ENCODE data around the gene C1QL4. TPM values are rescaled to one million over a fixed set of nuclear protein-coding genes. Genes with fewer than 3 reads are reported as not detected.

Gene C1QL4
- total and polyA plus RNA-seq, 2 of the 8 experiments (the other 6 are each of a cell fraction or from before 2014, with no cell fraction given): 0.28 to 0.63 TPM

DNA sequence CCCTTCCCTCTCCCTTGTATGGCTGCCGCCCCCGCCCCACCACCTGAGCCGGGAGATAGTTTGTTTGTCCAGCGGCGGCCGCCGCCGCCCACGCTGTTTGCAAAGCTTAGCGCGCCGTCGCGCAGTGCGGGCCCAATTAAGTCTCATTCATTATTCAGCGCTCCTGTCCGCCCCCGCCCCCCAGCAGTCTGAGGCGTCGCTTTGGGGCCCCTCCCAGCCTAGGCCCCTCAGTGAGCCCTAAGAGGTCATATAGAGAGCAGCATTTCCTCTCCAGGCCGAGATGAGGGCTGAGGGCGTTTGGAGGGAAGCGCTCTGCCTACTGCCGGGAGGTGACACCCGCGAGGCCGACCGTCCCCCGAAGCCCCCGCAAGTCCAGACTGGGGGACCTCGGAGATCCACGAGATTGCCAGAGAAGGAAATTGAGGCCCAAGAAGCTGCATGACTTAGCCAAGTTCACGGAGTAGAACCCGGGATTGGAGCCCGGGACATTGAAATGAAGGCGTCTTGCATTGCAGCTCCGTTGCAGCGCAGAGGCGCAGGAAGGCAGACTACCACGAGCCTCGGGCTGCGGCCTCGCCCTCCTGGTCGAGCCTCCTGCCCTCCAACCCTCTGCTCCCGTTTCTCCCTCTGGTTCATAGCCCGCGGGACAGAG, 9.8 kb upstream of the C1QL4 start, which contains the start of gene DNAJC22:
Gene DNAJC22, plus strand, starts transcription at position 230 of the 652 bp plus-strand sequence. CDS start 1,985 bp downstream, outside the sequence.
- no peak for FAIRE-seq
- TF ChIP-seq RBBP5 (IDR thresholded peaks at IDR 0.05; ENCODE audit: borderline replicate concordance, low read depth, low read length) (no peak), KDM4A (IDR thresholded peaks at IDR 0.05; ENCODE audit: low read depth, low read length, severe bottlenecking) (peak; percentile 35), SAP30 (IDR thresholded peaks at IDR 0.05; ENCODE audit: insufficient read depth, insufficient replicate concordance, low read length) (no peak), TAF1 (IDR thresholded peaks at IDR 0.05; ENCODE audit: low read depth, low read length) (no peak), YY1 (IDR thresholded peaks at IDR 0.05; ENCODE audit: low read depth, low read length) (no peak), EGR1 (IDR thresholded peaks at IDR 0.05; ENCODE audit: borderline replicate concordance, low read depth, low read length) (peak; percentile 81; the same call in 1 of the 2 replicates), SP1 (IDR thresholded peaks at IDR 0.05; ENCODE audit: low read depth, low read length) (no peak), GTF2F1 (IDR thresholded peaks at IDR 0.05; ENCODE audit: borderline replicate concordance, low read depth, low read length) (no peak)
- TF ChIP-seq, protein P1, sequence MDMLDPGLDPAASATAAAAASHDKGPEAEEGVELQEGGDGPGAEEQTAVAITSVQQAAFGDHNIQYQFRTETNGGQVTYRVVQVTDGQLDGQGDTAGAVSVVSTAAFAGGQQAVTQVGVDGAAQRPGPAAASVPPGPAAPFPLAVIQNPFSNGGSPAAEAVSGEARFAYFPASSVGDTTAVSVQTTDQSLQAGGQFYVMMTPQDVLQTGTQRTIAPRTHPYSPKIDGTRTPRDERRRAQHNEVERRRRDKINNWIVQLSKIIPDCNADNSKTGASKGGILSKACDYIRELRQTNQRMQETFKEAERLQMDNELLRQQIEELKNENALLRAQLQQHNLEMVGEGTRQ (IDR thresholded peaks at IDR 0.05; ENCODE audit: low read length): no peak
- TF ChIP-seq, protein P2, sequence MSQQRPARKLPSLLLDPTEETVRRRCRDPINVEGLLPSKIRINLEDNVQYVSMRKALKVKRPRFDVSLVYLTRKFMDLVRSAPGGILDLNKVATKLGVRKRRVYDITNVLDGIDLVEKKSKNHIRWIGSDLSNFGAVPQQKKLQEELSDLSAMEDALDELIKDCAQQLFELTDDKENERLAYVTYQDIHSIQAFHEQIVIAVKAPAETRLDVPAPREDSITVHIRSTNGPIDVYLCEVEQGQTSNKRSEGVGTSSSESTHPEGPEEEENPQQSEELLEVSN (IDR thresholded peaks at IDR 0.05): peak; percentile 52; the same call in 1 of the 2 replicates

More for the DNA sequence above, 9.8 kb upstream of the C1QL4 start, which contains the start of gene DNAJC22:
- H4K5ac ChIP-seq (ENCODE audit: insufficient read length, low read depth, low read length): no peak within 1 kb of the TSS
- no peaks in the 10 kb centered on the region for H3K9me3 ChIP-seq (ENCODE audit: insufficient read depth in 2 of 2, low read depth in 1 of 2, low read length in 1 of 2)
- peak in 1 of 2 experiments; percentile 77 for DNase-seq (ENCODE audit: low read depth in 1 of 2, low spot score in 2 of 2)
- H3K79me1 ChIP-seq (ENCODE audit: low read depth, low read length): no peaks in the 10 kb centered on the region
- no peak within 1 kb of the TSS for H3K23ac ChIP-seq (ENCODE audit: insufficient read length)
- ChIA-PET POLR2A (ENCODE audit: partially characterized antibody) (interaction anchor here (1.0 to 3.1 kb wide), 10 partner anchors 10 to 191 kb away, joined by 3 to 32 read pairs (median 6); partner anchors contain the start of genes C1QL4, PRPH, SPATS2 and TROAP), CTCF (ENCODE audit: partially characterized antibody) (interaction anchor here (0.5 to 26.7 kb wide), 35 partner anchors 8 to 723 kb away, joined by 3 to 538 read pairs (median 6); partner anchors contain the start of genes C1QL4, PRPH, SPATS2 and TROAP)
- no peak within 1 kb of the TSS for H2BK5ac ChIP-seq (ENCODE audit: low read depth, low read length)
- no peak within 1 kb of the TSS for H2BK120ac ChIP-seq (replicated peaks; ENCODE audit: low read depth, low read length)
- peak within 1 kb of the TSS; percentile 25 to 69 (median 40); a peak in 7 of 8 replicates for H3K4me3 ChIP-seq (ENCODE audit: extremely low read depth in 1 of 4, insufficient read depth in 2 of 4, low read depth in 3 of 4, low read length in 4 of 4)
- H4K8ac ChIP-seq (ENCODE audit: extremely low read depth, insufficient read depth, low read length): peak within 1 kb of the TSS; percentile 76
- no peak within 1 kb of the TSS for H3K27ac ChIP-seq (ENCODE audit: low read depth, low read length)
- H2AK5ac ChIP-seq (ENCODE audit: low read depth, low read length): no peak within 1 kb of the TSS
- H3K18ac ChIP-seq (ENCODE audit: extremely low read depth, low read length): no peak within 1 kb of the TSS; the same call in 1 of the 2 replicates
- no peak within 1 kb of the TSS for H2BK15ac ChIP-seq (ENCODE audit: low read length)
- no peak within 1 kb of the TSS for H2AFZ ChIP-seq (ENCODE audit: low read length)
- peak within 1 kb of the TSS; percentile 52; the same call in 1 of the 2 replicates for H2BK12ac ChIP-seq (ENCODE audit: low read depth, low read length)
- no peak within 1 kb of the TSS for H3K9ac ChIP-seq (replicated peaks in 1 of 4; ENCODE audit: extremely low read depth in 1 of 4, low read depth in 3 of 4, low read length in 3 of 4)
- no peak within 1 kb of the TSS for H3K14ac ChIP-seq (ENCODE audit: insufficient read length)
- H4K20me1 ChIP-seq (replicated peaks in 1 of 2; ENCODE audit: control insufficient read depth in 1 of 2, insufficient read depth in 2 of 2, low read length in 2 of 2): peaks cover 10 to 18% of the 10 kb centered on the region in 2 experiments
- H3K4me2 ChIP-seq (ENCODE audit: insufficient read depth in 1 of 2, low read depth in 2 of 2, low read length in 2 of 2): peak within 1 kb of the TSS; percentile 45 to 80
- H3K27me3 ChIP-seq (replicated peaks in 1 of 4; ENCODE audit: control insufficient read depth in 3 of 4, extremely low read depth in 1 of 4, insufficient read depth in 3 of 4, low read length in 3 of 4): peaks cover 52 to 80% (median 75%) of the 10 kb centered on the region in 4 experiments
- 2% methylated on average over 47 of the region's 47 CpGs; no CpG with 5 or more reads in 1 of the 2 experiments for WGBS, 2 experiments (ENCODE audit: extremely low coverage in 1 of 2, insufficient coverage in 1 of 2, insufficient read length in 1 of 2, insufficient replicate concordance in 2 of 2, low coverage in 1 of 2, low lambda C conversion rate in 2 of 2, missing lambda C conversion rate in 1 of 2)
- H3K23me2 ChIP-seq (ENCODE audit: low read depth, low read length): peaks cover 9% of the 10 kb centered on the region
- H3K4me1 ChIP-seq (replicated peaks in 1 of 4; ENCODE audit: control insufficient read depth in 3 of 4, insufficient read depth in 4 of 4, low read length in 3 of 4): peaks cover 4 to 22% (median 15%) of the 10 kb centered on the region in 4 experiments
- H3K4ac ChIP-seq (replicated peaks; ENCODE audit: insufficient read length, low read depth, low read length): no peak within 1 kb of the TSS
- no peak within 1 kb of the TSS for H2BK20ac ChIP-seq (ENCODE audit: low read length)
- H4K91ac ChIP-seq (replicated peaks; ENCODE audit: insufficient read length, low read length): no peak within 1 kb of the TSS
- H3K56ac ChIP-seq (replicated peaks; ENCODE audit: insufficient read length, low read depth, low read length): no peak within 1 kb of the TSS
- H3K36me3 ChIP-seq (ENCODE audit: control insufficient read depth in 2 of 4, insufficient read depth in 4 of 4, low read length in 3 of 4): no peaks in the 10 kb centered on the region; a peak in 1 of 8 replicates
- H3K79me2 ChIP-seq (ENCODE audit: control insufficient read depth in 1 of 2, insufficient read depth in 2 of 2, low read length in 2 of 2): no peaks in the 10 kb centered on the region

All from H1 (cell line).